GM12873 (cell line): ENCODE measurements around the gene FAM13A.

ENCODE experiments used
- CTCF ChIP-seq: IDR thresholded peaks from 2 replicates; pipeline ENCODE4 v1.5.1; 2012; ENCODE audit warnings: low read depth, mild to moderate bottlenecking, moderate library complexity, low read length, control low read depth; ENCODE audit not compliant: insufficient read depth; ENCODE audit errors: missing control alignments

The FAM13A gene

DNA sequence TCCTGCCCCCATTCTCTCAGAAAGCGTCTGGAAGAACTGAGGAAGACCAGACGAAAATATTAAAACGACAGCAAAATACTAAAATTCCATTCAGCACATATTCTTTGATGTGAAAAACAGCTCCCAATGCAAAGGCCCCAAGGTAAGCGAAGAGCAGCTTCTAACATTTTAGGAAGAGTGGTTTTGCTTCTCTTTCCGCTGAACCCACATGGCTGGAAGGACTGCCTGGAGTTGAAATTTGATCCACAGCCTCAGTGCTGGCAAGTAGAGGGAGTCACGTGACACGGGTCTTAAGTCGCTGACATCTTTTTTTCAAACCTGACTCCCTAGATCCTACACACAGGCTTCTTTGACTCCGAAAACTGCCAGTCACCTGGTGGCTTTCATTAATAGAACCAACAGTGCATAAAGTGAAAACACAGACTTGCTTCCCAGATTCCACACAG, at the start of gene FAM13A:
FAM13A (minus strand) TSS at position 233 of the 446 bp plus-strand sequence; CDS start at position 12, 221 bp downstream.
- no peak for TF ChIP-seq CTCF

- TF ChIP-seq CTCF, result no peak
Observed at GRCh38 chr4:89105726-89106125, 48.7 kb upstream of the FAM13A start.

DNA sequence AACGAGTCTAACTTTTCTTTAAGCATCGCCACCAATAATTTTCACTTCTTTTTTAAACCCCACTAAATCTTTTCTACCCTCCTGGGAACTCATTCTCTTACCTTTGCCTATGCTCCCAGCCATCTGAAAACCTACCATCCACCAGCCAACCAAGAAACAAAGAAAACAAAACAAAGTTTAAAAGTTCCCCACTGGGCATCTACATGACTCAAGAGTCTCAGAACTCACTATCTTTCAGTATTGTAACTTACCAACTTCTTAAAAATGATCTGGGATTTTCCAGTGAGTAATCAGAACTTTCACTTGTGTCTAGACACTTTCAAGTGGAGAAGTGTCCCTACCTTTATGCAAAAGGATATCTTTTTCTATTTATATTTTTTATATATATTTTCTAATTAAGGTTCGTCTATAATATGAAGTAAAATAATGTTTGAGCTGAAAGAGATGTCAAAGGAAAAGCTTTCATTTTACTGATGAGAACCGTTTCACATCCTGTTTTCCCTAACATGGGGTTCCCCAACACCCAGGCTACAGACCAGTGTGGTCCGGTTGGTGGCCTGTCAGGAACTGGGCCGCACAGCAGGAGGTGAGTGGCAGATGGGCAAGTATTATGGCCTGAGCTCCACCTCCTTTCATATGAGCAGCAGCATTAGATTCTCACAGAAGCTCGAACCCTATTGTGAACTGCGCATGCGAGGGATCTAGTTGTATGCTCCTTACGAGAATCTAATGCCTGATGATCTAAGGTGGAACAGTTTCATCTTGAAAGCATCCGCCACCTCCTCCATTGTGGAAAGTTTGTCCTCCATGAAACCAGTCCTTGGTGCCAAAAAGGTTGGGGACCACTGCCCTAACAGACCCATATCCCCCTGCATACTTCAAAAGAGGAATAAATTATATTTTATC, 44.5 kb upstream of the FAM13A start:
- no peak for TF ChIP-seq CTCF

GRCh38 chr4:89100853-89101252, 43.9 kb upstream of the FAM13A start:
- TF ChIP-seq CTCF, result no peak

- TF ChIP-seq CTCF, result no peak
Observed at GRCh38 chr4:89099471-89099870, 42.5 kb upstream of the FAM13A start.

DNA sequence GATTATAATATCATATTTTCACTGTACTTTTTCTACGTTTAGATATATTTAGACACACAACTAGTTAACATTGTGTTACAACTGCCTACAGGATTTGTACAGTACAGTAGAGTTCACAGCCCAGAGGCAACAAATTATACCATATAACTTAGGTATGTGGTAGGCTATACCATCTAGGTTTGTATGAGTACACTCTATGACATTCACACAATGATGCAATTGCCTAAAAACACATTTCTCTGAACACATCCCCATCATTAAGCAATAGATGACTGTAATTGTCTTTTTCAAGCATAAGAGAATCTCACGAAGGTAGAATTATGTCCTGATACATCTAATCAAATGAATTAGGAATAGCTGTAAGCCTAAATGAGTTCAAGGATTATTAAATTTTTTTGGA, 42.0 kb upstream of the FAM13A start:
- no peak for TF ChIP-seq CTCF

- no peak for TF ChIP-seq CTCF
Observed at GRCh38 chr4:89078300-89078699, 21.3 kb upstream of the FAM13A start.
